MM.1S (cell line): ENCODE results near the gene BICC1.

Source experiments
- DNase-seq: peaks from one replicate; pipeline ENCODE4 v3.0.0-alpha.2; 2015
- H2AFZ ChIP-seq: fragments of 300-600 bp; sonication (generic); 2 replicates; pipeline ENCODE4 v1.6.0; 2016; ENCODE audit warnings: antibody characterized with exemption, low read length
- H3F3A ChIP-seq: fragments of 300-600 bp; sonication (generic); 2 replicates; pipeline ENCODE4 v1.6.1; 2016; ENCODE audit warnings: mild to moderate bottlenecking, antibody characterized with exemption, low read length, moderate library complexity, mixed read lengths; ENCODE audit not compliant: insufficient read depth
- H3K27ac ChIP-seq: fragments of 300-600 bp; sonication (generic); 2 replicates; pipeline ENCODE4 v1.5.1; 2016; ENCODE audit warnings: mild to moderate bottlenecking, low read length
- H3K27me3 ChIP-seq: fragments of 300-600 bp; sonication (generic); replicated peaks from 2 replicates; pipeline ENCODE4 v1.6.0; 2016; ENCODE audit warnings: low read length; ENCODE audit not compliant: insufficient read depth
- H3K36me3 ChIP-seq: fragments of 300-600 bp; sonication (generic); replicated peaks from 2 replicates; pipeline ENCODE4 v1.6.1; 2016; ENCODE audit warnings: mild to moderate bottlenecking, low read length, mixed read lengths; ENCODE audit not compliant: insufficient read depth
- H3K4me1 ChIP-seq: fragments of 300-600 bp; sonication (generic); 2 replicates; pipeline ENCODE4 v1.6.1; 2016; ENCODE audit warnings: low read length, mixed read lengths
- H3K4me2 ChIP-seq: fragments of 300-600 bp; sonication (generic); 2 replicates; pipeline ENCODE4 v1.6.0; 2016; ENCODE audit warnings: low read depth, low read length
- H3K4me3 ChIP-seq: fragments of 300-600 bp; sonication (generic); 2 replicates; pipeline ENCODE4 v1.5.1; 2016; ENCODE audit warnings: low read length, mixed read lengths
- H3K79me2 ChIP-seq: fragments of 300-600 bp; sonication (generic); 2 replicates; pipeline ENCODE4 v1.6.1; 2016; ENCODE audit warnings: mixed run types, low read length, mixed read lengths
- H3K9ac ChIP-seq: fragments of 300-600 bp; sonication (generic); 2 replicates; pipeline ENCODE4 v1.6.1; 2016; ENCODE audit warnings: low read length, mixed read lengths
- H3K9me2 ChIP-seq: fragments of 300-600 bp; sonication (generic); replicated peaks from 2 replicates; pipeline ENCODE4 v1.6.1; 2016; ENCODE audit warnings: mild to moderate bottlenecking, low read length, mixed read lengths; ENCODE audit not compliant: insufficient read depth
- H3K9me3 ChIP-seq: fragments of 300-600 bp; sonication (generic); replicated peaks from 2 replicates; pipeline ENCODE4 v1.6.1; 2016; ENCODE audit warnings: mild to moderate bottlenecking, low read length, mixed read lengths; ENCODE audit not compliant: insufficient read depth
- H4K20me1 ChIP-seq: fragments of 300-600 bp; sonication (generic); 2 replicates; pipeline ENCODE4 v1.6.1; 2016; ENCODE audit warnings: mild to moderate bottlenecking, low read length, moderate library complexity, mixed read lengths; ENCODE audit not compliant: insufficient read depth
- EZH2 ChIP-seq: fragments of 300-600 bp; sonication (generic); optimal IDR thresholded peaks from 2 replicates; pipeline ENCODE3; 2017; ENCODE audit warnings: low read depth, mild to moderate bottlenecking, antibody characterized with exemption, low read length, mixed read lengths
- EZH2phosphoT487 ChIP-seq: fragments of 300-600 bp; sonication (generic); IDR thresholded peaks from 2 replicates; pipeline ENCODE4 v1.6.1; 2018; ENCODE audit warnings: antibody characterized with exemption, low read length
- TF ChIP-seq, protein P1 (sequence below): fragments of 300-600 bp; sonication (generic); IDR thresholded peaks from 2 replicates; pipeline ENCODE4 v1.5.1; 2016; ENCODE audit warnings: antibody characterized with exemption, low read length, mixed read lengths

Gene BICC1

DNA sequence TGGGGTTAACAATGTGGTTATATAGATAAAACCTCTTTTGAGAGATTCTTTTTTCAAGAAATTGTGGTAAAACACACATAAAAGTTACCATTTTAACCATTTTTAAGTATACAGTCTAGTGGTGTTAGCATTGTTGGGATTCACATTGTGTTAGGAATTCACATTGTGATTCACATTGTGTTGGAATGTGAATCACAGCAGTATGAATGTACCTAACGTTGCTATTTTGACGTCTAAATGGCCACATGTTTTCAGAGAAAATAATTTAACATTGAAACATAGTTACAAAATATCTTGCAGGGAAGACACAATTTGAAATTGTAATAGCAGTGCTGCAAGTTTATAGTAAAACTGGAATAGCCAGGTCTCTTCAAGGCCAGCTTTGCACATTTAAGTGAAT is 129.0 kb downstream of the BICC1 start:
- Histone ChIP-seq H3K27ac (no peak overlapping the region), H3K4me2 (no peak overlapping the region), H3K36me3 (no peaks in the 10 kb centered on the region), H3K4me3 (no peak overlapping the region), H3K79me2 (no peaks in the 10 kb centered on the region), H3K4me1 (no peaks in the 10 kb centered on the region), H3K9me3 (no peaks in the 10 kb centered on the region), H3K9me2 (no peaks in the 10 kb centered on the region), H3F3A (no peaks in the 10 kb centered on the region), H4K20me1 (no peaks in the 10 kb centered on the region), H2AFZ (no peak overlapping the region), H3K27me3 (no peaks in the 10 kb centered on the region), H3K9ac (no peak overlapping the region)
- DNase-seq = no peak
- TF ChIP-seq EZH2phosphoT487 (no peak), EZH2 (no peak)
- TF ChIP-seq, protein P1, sequence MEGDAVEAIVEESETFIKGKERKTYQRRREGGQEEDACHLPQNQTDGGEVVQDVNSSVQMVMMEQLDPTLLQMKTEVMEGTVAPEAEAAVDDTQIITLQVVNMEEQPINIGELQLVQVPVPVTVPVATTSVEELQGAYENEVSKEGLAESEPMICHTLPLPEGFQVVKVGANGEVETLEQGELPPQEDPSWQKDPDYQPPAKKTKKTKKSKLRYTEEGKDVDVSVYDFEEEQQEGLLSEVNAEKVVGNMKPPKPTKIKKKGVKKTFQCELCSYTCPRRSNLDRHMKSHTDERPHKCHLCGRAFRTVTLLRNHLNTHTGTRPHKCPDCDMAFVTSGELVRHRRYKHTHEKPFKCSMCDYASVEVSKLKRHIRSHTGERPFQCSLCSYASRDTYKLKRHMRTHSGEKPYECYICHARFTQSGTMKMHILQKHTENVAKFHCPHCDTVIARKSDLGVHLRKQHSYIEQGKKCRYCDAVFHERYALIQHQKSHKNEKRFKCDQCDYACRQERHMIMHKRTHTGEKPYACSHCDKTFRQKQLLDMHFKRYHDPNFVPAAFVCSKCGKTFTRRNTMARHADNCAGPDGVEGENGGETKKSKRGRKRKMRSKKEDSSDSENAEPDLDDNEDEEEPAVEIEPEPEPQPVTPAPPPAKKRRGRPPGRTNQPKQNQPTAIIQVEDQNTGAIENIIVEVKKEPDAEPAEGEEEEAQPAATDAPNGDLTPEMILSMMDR = no peak

DNA sequence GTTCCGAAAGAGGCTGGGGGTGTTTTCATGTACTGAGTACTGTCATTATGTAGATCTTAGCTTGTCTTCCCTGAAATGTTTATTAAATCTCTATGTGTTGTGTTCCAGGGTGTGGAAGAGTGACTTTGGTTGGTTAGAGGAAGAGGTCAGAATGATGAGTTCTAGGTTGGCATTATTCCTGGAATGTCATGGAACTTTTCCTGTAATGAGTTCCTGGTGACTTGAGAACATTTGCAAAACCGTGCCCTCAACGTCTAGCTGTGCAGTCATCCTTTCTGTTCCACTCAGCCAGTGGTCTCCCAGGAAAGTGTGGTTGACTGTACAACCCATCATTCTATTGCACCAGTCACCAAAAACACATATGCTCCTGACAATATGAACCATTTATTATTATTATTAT is 129.6 kb downstream of the BICC1 start:
- H3K27me3 ChIP-seq = no peaks in the 10 kb centered on the region
- H3K4me3 ChIP-seq = no peak overlapping the region
- H3K9me3 ChIP-seq = no peaks in the 10 kb centered on the region
- no peaks in the 10 kb centered on the region for H3K36me3 ChIP-seq
- no peak overlapping the region for H3K9ac ChIP-seq
- no peaks in the 10 kb centered on the region for H3F3A ChIP-seq
- no peak overlapping the region for H2AFZ ChIP-seq
- no peaks in the 10 kb centered on the region for H4K20me1 ChIP-seq
- H3K79me2 ChIP-seq = no peaks in the 10 kb centered on the region
- H3K4me2 ChIP-seq = no peak overlapping the region
- H3K27ac ChIP-seq = no peak overlapping the region
- no peaks in the 10 kb centered on the region for H3K4me1 ChIP-seq
- TF ChIP-seq EZH2phosphoT487 = no peak
- no peak for TF ChIP-seq EZH2
- TF ChIP-seq, protein P1 = no peak
- H3K9me2 ChIP-seq = no peaks in the 10 kb centered on the region
- no peak for DNase-seq

DNA sequence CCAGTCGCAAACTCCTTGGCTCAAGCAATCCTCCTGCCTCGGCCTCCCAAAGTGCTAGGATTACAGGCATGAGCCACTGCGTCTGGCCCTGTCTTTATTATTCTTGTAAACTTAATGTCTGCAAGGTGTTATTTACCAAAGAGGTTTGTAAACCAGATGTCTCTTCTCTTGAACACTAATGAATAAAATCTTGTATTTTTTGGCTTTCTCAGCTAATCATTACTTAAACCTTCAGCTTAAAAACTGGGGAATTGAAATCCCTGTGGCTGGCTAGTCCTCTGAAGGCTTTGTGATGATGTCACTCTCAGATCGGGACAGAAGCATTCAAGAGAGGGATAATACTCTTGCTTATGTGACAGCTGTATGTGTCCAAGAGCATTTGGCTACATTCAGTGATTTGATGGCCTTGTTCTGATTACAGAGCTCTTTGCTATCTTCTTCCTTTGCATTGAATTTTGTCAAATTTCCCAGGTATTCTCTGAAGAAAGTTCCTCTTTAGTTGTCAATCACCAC is 130.3 kb downstream of the BICC1 start:
- DNase-seq = no peak
- no peaks in the 10 kb centered on the region for H4K20me1 ChIP-seq
- H3K4me1 ChIP-seq = no peaks in the 10 kb centered on the region
- no peaks in the 10 kb centered on the region for H3K9me2 ChIP-seq
- H3K36me3 ChIP-seq = no peaks in the 10 kb centered on the region
- no peak overlapping the region for H3K4me2 ChIP-seq
- H3K27ac ChIP-seq = no peak overlapping the region
- TF ChIP-seq EZH2 (no peak), EZH2phosphoT487 (no peak)
- TF ChIP-seq, protein P1 = no peak
- H2AFZ ChIP-seq = no peak overlapping the region
- H3K9ac ChIP-seq = no peak overlapping the region
- H3K79me2 ChIP-seq = no peaks in the 10 kb centered on the region
- no peak overlapping the region for H3K4me3 ChIP-seq
- no peaks in the 10 kb centered on the region for H3F3A ChIP-seq
- no peaks in the 10 kb centered on the region for H3K27me3 ChIP-seq
- no peaks in the 10 kb centered on the region for H3K9me3 ChIP-seq
